Right lobe of liver (tissue), 4 donors: ENCODE data around the gene KAT6B.

ENCODE experiments used
- POLR2A ChIP-seq: fragments of 450-650 bp; IDR thresholded peaks from one replicate; pipeline ENCODE4 v1.6.1; 2017; ENCODE audit warnings: antibody characterized with exemption, mild to moderate bottlenecking
- TF ChIP-seq, protein P1 (sequence below), 4 donors: fragments of 200-600 bp in 3 of 4; fragments of 450-650 bp in 1 of 4; IDR thresholded peaks; one replicate each; pipeline versions ENCODE4 v1.5.1 to v1.8.0; 2016 to 2022; ENCODE audit warnings: antibody characterized with exemption in 4 of 4, mild to moderate bottlenecking in 2 of 4
- donor health status: DM: no; HTN: no; CAD: no.
- donor health status: DM: no; HTN: no; CAD: no.
- donor health status: DM: no; HTN: yes; CAD: no.

DNA sequence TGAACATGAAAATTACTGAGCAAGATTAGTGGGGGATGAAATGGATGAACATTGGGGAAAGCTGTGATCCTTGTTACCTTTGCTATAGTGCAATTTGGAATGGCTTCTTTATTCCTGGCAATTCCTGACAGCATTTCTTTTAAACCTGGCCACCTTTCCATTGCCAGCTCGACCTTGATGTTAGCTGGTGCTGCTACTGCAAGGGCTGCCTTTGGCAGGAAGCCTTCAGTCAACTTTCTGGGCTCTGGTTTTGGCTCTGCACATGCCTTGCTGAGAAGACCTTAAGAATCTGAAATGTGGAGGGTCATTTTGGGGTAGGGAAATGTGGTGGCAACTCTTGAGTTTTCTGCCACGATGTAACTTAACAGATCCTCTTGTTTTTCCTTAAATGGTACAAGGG is 64.7 kb downstream of the KAT6B start:
- TF ChIP-seq, protein P1, sequence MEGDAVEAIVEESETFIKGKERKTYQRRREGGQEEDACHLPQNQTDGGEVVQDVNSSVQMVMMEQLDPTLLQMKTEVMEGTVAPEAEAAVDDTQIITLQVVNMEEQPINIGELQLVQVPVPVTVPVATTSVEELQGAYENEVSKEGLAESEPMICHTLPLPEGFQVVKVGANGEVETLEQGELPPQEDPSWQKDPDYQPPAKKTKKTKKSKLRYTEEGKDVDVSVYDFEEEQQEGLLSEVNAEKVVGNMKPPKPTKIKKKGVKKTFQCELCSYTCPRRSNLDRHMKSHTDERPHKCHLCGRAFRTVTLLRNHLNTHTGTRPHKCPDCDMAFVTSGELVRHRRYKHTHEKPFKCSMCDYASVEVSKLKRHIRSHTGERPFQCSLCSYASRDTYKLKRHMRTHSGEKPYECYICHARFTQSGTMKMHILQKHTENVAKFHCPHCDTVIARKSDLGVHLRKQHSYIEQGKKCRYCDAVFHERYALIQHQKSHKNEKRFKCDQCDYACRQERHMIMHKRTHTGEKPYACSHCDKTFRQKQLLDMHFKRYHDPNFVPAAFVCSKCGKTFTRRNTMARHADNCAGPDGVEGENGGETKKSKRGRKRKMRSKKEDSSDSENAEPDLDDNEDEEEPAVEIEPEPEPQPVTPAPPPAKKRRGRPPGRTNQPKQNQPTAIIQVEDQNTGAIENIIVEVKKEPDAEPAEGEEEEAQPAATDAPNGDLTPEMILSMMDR (IDR thresholded peaks at IDR 0.05): no peak
- TF ChIP-seq POLR2A: no peak
